Measurements from ENCODE around the gene ATP9B. TPM values are rescaled to one million over a fixed set of nuclear protein-coding genes. Genes with fewer than 3 reads are reported as not detected.

ATP9B gene
- total and polyA plus RNA-seq, 8 donors, result 29.2 to 41.5 (median 38.3) TPM

DNA sequence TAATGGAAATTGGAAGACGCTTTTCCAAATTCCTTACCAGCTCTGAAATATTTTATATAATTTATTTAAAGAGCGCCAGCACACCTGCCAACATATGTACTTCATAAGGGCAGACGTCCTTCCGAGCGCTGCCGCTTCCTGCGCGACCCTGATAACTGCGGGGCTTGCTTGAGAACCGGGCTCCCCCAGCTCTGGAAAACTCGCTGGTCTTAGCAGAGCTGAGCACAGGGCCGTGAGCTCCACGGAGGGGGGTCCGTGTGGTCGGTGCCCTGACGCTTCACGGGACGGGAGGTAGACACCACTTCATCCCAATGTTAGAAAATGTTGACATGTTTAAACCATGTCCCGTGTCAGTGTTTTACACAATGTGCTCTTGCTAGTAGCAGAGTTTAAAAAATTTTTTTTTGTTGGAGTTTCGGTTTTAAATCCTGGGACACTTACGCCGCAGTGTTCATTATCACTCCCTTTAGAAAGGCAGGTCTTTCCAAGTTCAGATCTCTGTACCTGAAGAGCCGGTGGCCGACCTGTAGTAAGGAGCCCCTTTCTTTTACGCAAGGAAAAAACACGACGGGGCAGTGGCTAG is 328.1 kb downstream of the ATP9B start:
- no peak for ATAC-seq
- peak in 2 of 4 donors; percentile 29 to 71 for DNase-seq
- H3K36me3 ChIP-seq, result no peaks in the 10 kb centered on the region
- intact Hi-C loops (cut with DNase I), result no loop called here
- TF ChIP-seq, protein P1, sequence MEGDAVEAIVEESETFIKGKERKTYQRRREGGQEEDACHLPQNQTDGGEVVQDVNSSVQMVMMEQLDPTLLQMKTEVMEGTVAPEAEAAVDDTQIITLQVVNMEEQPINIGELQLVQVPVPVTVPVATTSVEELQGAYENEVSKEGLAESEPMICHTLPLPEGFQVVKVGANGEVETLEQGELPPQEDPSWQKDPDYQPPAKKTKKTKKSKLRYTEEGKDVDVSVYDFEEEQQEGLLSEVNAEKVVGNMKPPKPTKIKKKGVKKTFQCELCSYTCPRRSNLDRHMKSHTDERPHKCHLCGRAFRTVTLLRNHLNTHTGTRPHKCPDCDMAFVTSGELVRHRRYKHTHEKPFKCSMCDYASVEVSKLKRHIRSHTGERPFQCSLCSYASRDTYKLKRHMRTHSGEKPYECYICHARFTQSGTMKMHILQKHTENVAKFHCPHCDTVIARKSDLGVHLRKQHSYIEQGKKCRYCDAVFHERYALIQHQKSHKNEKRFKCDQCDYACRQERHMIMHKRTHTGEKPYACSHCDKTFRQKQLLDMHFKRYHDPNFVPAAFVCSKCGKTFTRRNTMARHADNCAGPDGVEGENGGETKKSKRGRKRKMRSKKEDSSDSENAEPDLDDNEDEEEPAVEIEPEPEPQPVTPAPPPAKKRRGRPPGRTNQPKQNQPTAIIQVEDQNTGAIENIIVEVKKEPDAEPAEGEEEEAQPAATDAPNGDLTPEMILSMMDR (IDR thresholded peaks at IDR 0.05), result no peak
- H3K27ac ChIP-seq, result no peak overlapping the region
- peaks cover 0 to 72% of the 10 kb centered on the region in 2 donors for H3K27me3 ChIP-seq
- H3K4me1 ChIP-seq, result peaks cover 16 to 81% of the 10 kb centered on the region in 2 donors
- no peaks in the 10 kb centered on the region for H3K9me3 ChIP-seq
- peak overlapping the region in 1 of 2 donors; percentile 51 for H3K4me3 ChIP-seq

DNA sequence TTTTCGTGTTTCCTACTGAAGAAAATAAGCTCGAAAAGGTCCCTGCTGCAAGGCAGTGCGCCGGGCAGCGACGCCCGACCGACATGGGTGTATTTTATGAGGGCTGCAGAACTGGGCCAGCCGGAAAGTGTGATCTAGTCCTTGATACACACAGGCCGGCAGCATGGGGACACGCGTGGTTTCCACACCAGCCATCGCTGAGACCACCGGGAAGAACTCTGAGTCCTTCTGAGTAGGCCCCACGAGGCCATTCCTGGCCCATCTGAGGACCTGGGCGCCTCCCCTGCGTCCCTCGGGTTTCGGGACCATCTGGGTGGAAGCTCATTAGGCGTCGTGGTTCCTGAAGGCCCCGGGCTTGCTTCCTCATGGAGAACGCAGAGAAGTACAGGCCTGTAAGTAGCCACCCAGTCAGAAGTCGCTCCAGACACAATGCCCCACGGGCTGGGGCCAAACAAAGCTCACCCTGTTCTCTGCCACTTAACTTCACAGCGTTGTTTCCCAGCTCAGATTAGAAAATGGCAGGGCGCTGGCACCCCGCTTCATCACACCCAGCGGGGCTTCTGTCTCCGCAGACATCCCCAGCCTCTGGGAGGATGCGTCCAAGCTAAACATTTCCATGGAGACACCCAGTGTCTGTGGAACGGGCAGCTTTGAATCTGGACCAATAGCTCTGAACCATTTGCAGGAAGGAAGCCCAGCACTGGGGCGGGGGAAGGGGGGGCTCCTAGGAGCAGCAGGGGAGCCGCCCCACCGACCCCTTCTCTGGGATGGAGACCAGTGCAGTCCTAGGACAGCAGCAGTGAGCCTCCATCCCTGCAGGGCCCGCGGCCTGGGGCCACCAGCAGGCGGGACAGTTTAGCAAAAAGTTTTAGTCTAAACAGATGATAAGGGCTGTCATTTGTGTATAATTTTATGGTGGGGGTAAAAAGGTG is 328.9 kb downstream of the ATP9B start:
- ATAC-seq, result no peak
- TF ChIP-seq, protein P1 (IDR thresholded peaks at IDR 0.05), result no peak
- Histone ChIP-seq H3K4me3 (no peak overlapping the region), H3K9me3 (no peaks in the 10 kb centered on the region), H3K27me3 (peaks cover 0 to 64% of the 10 kb centered on the region in 2 donors), H3K36me3 (no peaks in the 10 kb centered on the region), H3K27ac (no peak overlapping the region), H3K4me1 (peaks cover 16 to 84% of the 10 kb centered on the region in 2 donors)
- peak in 2 of 4 donors; percentile 36 to 71 for DNase-seq
- intact Hi-C loops (cut with DNase I), result no loop called here

DNA sequence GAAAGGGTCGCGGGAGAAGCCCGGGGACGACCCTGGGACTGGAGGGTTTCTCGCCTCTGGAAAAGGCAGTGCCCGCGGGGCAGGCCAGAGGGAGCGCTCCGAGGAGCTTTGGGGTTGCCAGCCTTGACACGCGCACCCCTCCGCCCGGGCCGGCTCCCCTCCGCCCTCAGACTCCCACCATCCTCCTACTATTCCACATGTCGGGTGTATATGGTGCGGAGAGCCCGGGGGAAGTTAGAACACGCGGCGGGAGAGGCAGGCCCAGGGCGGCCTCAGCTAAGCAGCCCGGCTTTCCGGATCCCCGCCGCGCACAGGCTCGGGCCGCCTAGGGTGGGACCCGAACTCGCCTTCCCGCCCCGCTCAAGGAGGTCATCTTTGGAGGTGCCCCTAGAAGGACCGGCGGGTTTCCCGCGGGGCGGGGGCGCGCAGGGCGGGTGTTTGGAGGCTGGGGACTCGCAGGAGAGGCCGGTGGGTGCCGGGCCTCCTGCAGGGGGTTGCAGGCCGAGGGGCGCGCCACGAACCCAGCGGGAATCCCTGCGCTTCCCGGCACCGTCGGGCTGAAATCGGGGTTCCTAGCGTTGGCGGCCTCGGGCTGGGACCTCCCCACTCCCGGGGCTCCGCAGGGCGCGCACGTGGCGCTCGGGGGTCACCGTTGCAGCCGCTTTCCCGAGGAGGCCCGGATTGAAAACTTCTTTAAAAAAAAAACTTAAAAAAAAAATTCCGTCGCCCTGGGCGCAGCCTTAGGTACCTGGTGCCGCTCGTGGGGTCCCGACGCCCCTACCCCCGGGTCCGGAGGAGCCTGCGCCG is 330.3 kb downstream of the ATP9B start:
- Histone ChIP-seq H3K4me1 (peaks cover 18 to 85% of the 10 kb centered on the region in 2 donors), H3K9me3 (no peaks in the 10 kb centered on the region), H3K27me3 (peaks cover 0 to 51% of the 10 kb centered on the region in 2 donors), H3K27ac (peak overlapping the region; percentile 74 to 80), H3K4me3 (peak overlapping the region; percentile 75 to 76), H3K36me3 (no peaks in the 10 kb centered on the region)
- TF ChIP-seq, protein P1 (IDR thresholded peaks at IDR 0.05), result no peak
- intact Hi-C loops (cut with DNase I), result no loop called here
- DNase-seq, result peak in 2 of 4 donors; percentile 35 to 88
- peak; percentile 4 for ATAC-seq

DNA sequence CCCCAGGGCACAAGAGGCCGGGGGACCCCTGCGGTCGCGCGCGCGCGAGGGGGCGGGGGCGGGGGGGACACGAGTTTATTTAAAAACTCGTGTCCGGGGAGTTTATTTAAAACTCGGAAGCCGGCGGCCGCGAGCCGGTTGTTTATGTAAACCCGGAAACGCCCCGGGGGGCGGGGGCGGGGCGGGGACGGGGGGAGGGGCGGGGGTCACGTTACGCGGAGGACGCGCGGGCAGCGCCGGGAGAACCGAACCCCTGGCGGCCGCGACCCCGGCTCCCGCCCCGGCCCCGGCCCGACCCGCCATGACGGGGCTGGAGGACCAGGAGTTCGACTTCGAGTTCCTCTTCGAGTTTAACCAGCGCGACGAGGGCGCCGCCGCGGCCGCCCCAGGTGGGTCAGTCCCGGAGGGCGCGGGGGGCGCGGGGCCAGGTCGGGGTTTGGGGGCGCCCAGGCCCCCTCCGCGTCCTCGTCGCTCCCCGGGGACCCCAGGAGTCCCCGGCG is 330.9 kb downstream of the ATP9B start:
- Histone ChIP-seq H3K4me1 (peaks cover 12 to 85% of the 10 kb centered on the region in 2 donors), H3K27me3 (peaks cover 0 to 44% of the 10 kb centered on the region in 2 donors), H3K27ac (peak overlapping the region; percentile 74 to 80), H3K9me3 (no peaks in the 10 kb centered on the region), H3K4me3 (peak overlapping the region; percentile 75 to 76), H3K36me3 (no peaks in the 10 kb centered on the region)
- ATAC-seq, result peak; percentile 45
- TF ChIP-seq, protein P1 (IDR thresholded peaks at IDR 0.05), result no peak
- peak in 2 of 4 donors; percentile 71 to 90 for DNase-seq
- intact Hi-C loops (cut with DNase I), result no loop called here
